OCI-LY1 (cell line): Measurements from ENCODE around the gene PTGS1.

Source experiments
- CTCF ChIP-seq: fragments of 200-600 bp; sonication (generic), shearing (Covaris generic); IDR thresholded peaks from 2 replicates; pipeline ENCODE4 v1.5.1; 2017; ENCODE audit warnings: mild to moderate bottlenecking, antibody characterized with exemption, low read length, moderate library complexity, mixed read lengths
- EZH2 ChIP-seq: fragments of 200-600 bp; sonication (generic), shearing (Covaris generic); IDR thresholded peaks from 2 replicates; pipeline ENCODE4 v1.8.0; 2017; ENCODE audit warnings: borderline replicate concordance, mixed run types, mild to moderate bottlenecking, antibody characterized with exemption, low read length, moderate library complexity, mixed read lengths

- TF ChIP-seq CTCF (no peak), EZH2 (no peak)
These were observed 32.3 kb upstream of the PTGS1 start for GRCh38 chr9:122338536-122338935.
